NCI-H345 (cell line): Measurements from ENCODE around the gene PIAS3.
"Not testable (repeated sequence)": the region's sequence is repeated elsewhere in the genome, so short reads cannot be mapped to it uniquely, and the experiment has no call there.

Experiments
- DNase-seq: peaks from one replicate; lab custom pipeline; 2025; lab: John Stamatoyannopoulos, UW

The PIAS3 gene

DNA sequence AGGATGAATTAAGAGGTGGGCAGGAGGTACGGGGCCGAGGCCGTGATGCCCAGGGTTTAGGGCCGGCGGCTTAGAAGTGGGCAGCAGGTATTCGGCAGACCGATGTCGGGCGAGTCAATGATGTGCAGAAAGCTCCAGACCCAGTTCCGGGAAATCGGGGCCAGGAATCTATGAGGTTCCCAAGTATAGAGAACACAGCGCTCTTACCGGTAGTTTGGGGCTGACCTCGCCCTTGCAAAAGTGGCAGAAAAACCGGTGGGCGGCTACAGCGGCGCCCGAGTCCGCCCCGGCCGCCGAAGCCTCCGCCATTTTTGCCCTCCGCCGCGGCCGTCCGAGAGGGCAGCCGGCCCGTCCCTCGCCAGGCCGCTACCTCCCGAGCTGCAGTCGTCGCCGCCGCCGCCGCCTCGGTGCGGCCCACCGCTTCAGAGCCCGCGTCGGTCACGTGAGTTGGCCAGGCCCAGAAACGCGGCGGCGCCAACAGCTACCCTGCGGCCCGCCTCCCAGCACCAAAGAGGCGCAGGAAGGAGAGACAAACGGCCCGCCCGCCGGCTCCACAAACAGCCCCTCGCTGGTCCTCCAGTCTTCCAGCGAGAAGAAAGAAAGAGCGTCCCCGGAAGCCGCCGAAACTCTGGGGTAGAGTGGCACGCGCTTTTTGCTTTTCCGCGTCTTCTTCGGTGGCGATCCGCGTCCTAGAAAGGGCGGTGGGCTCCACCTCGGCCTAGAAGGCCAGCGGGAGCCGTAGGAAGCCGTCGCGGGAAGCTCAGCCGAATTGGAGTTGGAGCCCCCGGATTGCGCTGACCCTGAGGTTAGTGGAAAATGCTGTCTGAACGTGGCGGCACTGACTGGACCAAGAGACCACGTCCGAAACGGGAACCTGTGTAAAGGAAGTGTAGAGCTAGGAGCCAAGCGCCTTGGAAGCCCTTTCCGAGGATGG lies 35.0 kb downstream of the PIAS3 start, which contains the start of the genes POLR3C and RNF115:
Gene POLR3C (plus strand): TSS at position 636 of the 934 bp plus-strand sequence. CDS start 1,577 bp downstream, outside the sequence.
Gene RNF115 (minus strand): TSS at position 531 of the 934 bp plus-strand sequence. CDS start 222 bp downstream, at position 309.
- DNase-seq, result peak; percentile 96

- DNase-seq, result not testable (repeated sequence)
Observed at GRCh38 chr1:145822779-145823331, 36.0 kb downstream of the PIAS3 start.

- not testable (repeated sequence) for DNase-seq
Observed at GRCh38 chr1:145818095-145818494, 40.8 kb downstream of the PIAS3 start.

DNA sequence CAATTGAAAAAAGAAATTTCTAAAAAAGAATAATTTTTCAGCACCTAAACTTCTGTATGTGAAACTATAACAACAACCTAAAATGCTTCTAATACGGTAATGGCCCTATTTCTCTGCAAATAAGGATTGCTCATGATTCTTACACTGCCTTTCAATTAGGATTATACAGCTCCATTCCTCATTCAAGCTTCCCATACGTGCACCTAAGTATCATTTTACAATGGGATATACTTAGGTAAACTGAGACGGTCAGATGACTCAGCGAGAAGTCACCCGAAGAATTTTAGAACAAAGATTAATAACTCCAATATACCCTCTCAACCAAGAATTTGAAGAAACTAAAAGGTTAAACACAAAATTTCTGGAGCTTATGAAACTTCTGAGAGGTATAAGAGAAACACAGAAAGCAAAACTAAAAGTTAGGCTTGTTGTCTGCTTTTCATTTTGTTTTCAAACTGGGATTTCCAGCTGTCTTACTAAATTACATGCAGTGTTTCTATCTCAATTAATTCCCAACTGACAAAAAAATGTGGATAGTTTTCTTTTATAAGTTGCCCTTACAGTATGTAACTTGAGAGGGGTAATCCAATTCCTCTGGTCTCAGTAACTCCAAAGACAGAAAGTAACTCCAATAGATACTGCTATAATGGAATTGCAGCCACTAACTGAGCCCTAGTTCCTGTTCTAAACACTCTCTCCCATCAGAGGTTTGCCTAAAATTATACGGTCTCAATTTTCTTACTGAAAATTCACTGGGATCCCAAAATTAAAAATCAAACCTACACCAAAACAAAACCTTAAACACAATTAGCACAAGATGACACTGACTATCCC lies 45.7 kb downstream of the PIAS3 start:
- DNase-seq, result not testable (repeated sequence)

GRCh38 chr1:145806844-145807243 lies 52.0 kb downstream of the PIAS3 start:
- no peak for DNase-seq

DNA sequence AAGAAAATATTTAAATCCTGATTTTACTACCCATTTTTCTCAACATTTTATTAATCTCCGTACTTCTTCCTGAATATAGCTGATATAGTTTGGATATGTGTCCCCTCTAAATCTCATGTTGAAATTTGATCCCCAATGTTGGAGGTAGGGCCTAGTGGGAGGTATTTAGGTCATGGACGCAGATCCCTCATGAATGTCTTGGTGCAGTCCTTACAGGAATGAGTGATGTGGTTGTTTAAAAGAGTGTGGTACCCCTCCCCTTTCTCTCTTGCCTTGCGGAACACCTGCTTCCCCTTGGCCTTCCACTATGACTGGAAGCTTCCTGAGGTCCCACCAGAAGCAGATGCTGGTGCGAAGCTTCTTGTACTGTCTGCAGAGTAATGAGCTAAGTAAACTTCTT lies 52.5 kb downstream of the PIAS3 start:
- no peak for DNase-seq

DNA sequence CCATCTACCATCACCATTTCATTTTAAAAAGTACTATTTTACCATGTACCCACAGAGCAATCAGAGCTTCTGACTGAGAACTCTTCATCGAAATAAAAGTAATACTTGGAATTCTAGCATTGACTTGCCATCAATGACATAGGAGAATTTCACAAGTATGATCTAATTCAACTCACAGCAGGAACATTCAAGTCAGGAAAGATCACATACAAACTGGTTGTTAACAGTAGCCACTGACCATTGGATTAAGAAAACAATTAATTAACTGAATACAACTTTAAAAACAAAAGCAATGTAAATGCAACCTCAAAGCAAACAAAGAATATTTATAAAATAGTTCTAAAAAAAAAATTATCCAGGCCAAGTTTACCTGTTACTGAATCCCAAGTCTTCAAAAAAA lies 53.8 kb downstream of the PIAS3 start:
- DNase-seq, result no peak

DNA sequence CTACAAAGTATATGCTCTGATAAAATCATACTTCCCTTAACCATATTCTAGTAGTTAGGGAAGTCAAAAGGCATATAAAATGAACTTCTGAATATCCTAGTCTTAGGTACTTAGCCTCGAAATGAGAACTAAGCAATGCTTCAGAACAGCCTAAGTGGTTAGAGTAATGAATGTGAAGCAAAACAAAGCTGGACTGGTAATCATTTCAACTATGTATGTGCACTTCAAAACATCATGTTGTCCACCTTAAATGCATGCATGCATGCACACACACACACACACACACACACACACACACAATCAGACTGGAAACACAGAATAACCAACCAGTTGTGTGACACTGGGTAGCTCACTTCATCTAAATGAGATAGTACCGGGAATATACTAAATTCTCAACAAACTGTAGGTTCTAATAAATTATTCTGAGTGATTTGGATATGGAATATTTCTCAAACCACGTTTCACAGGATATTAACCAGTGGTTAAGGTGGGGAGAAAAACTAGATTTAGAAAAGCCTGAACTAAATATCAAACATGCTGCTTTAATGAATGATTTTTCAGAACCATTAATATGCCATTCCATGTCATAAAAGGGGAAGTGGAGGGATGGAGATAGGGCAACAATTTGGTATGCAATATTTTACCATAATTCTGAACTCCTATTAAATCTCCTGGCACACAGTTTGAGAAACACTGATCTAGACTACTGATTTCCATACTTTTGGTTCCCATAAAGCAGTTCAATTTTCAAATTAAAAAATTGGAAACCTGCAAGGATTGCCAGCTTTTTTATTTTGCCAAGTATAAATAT lies 54.4 kb downstream of the PIAS3 start:
- no peak for DNase-seq

- no peak for DNase-seq
Observed at GRCh38 chr1:145799806-145800205, 59.1 kb downstream of the PIAS3 start.
